ENCODE results near the gene PIGK.

GRCh38 chr1:77061162-77061561, 158.1 kb downstream of the PIGK start:
- TF ChIP-seq CTCF (IDR thresholded peaks at IDR 0.05), result no peak
- TF ChIP-seq POLR2A (IDR thresholded peaks at IDR 0.05), result no peak
- no peak for TF ChIP-seq EP300 (IDR thresholded peaks at IDR 0.05)
- TF ChIP-seq POLR2AphosphoS5 (IDR thresholded peaks at IDR 0.05), result no peak
